Measurements from ENCODE around the gene GAL3ST1.

GAL3ST1 gene

DNA sequence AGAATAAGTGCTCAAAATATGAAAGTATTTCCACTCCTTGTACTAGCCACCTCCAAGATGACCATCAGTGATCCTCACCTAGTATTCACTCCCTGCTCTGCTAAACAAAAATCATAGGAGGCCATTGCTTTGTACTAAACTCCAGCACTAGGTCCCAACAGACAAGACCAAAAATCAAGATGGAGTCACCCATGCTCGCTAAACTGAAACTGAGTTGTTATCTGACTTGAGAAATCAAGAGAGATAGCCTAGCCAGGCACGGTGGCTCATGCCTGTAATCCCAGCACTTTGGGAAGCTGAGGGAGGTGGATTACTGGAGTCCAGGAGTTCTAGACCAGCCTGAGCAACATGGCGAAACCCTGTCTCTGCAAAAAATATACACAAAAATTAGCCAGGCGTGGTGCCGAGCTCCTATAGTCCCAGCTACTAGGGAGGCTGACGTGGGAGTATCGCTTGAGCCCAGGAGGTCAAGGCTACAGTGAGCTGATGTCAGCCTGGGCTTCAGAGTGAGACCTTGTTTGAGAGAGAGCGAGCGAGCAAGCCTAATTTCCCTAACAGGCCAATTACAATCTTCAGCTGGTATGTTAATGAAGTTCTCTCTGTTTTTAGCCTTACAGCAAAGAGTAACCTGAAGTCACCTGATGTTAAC is 37.3 kb downstream of the GAL3ST1 start:
- Mint-ChIP-seq H3K4me3 (no peak overlapping the region), H3K9me3 (no peaks in the 10 kb centered on the region)
- no peak for ATAC-seq (replicated peaks; ENCODE audit: extremely low read depth, poor library complexity, severe bottlenecking)

DNA sequence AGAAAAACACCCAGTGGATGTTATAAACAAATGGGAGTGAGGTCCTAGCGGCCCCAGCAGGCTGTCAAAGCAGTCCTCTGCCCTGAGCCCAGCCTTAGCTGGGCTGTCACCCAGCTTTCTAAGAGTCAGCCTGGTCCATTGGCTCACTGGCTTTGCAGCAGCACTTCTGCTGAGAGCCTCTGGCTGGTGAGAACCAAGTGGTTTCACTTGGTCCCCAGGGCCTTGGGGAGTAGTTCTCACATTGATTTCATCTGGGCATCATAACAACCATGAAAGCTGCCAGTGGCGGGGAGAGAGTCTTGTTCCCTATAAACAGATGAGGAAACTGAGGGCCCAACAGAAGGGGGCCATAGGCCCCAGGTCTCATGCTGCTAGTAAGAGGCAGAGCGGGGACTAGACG is 39.3 kb downstream of the GAL3ST1 start:
- Mint-ChIP-seq H3K27ac (ENCODE audit: low read depth) (no peak overlapping the region), H3K27me3 (peaks cover 30% of the 10 kb centered on the region), H3K4me3 (no peak overlapping the region), H3K4me1 (peaks cover 7% of the 10 kb centered on the region), H3K36me3 (ENCODE audit: insufficient read depth) (no peaks in the 10 kb centered on the region), H3K9me3 (no peaks in the 10 kb centered on the region)
- DNase-seq (ENCODE audit: low spot score in 2 of 2) (no peak), ATAC-seq (replicated peaks; ENCODE audit: extremely low read depth, poor library complexity, severe bottlenecking) (no peak)

More for the DNA sequence above, 37.3 kb downstream of the GAL3ST1 start:
- H3K27me3 Mint-ChIP-seq = peaks cover 30% of the 10 kb centered on the region
- no peak overlapping the region for H3K27ac Mint-ChIP-seq (ENCODE audit: low read depth)
- no peaks in the 10 kb centered on the region for H3K36me3 Mint-ChIP-seq (ENCODE audit: insufficient read depth)
- no peak for DNase-seq (ENCODE audit: low spot score in 2 of 2)
- H3K4me1 Mint-ChIP-seq = peaks cover 7% of the 10 kb centered on the region

DNA sequence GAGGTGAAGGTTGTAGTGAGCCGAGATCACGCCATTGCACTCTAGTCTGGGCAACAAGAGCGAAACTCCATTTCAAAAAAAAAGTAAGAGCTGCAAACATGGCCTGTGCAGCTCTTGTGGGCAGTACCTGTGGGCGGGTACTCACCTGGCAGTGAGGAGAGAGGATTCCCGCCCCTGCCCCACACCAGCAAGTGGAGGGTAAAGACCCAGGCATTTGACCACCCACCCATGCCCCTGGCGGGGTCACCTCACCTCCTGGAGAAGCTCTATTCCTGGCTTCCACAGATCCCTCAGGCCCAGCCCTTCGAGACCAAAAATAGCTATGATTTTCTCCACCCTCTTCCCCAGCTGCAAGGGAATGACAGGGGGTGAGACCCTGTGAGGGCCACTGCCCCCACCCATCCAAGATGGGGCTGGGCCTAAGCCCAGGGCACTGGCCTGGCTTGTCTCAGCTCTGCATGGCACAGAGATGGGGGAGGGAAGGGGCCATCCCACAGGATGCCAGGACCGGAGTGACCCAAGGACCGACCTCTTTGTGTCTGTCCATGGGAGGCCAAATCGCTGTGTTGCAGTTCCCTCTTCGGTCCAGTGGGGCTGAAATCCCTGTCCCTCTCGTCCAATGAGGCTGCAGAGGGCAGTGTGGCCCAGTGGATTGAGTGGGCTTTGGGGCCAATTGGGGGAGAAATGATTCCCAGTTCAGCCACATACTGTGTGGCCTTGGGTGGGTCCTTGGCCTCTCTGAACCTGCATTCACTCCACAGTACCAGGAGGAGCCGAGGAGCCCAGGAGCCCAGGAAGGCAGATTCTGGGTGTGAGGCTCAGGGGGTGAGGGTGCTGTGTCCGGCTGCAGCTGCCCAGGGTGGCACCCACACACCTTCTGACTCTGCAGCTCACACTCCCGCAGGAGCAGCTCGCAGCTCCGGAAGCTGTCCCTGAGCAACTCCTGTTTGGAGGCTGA is 42.5 kb downstream of the GAL3ST1 start:
- H3K4me3 Mint-ChIP-seq = no peak overlapping the region
- H3K4me1 Mint-ChIP-seq = peaks cover 7% of the 10 kb centered on the region
- H3K27ac Mint-ChIP-seq (ENCODE audit: low read depth) = no peak overlapping the region
- H3K27me3 Mint-ChIP-seq = peaks cover 22% of the 10 kb centered on the region
- ATAC-seq (replicated peaks; ENCODE audit: extremely low read depth, poor library complexity, severe bottlenecking) = no peak
- no peaks in the 10 kb centered on the region for H3K36me3 Mint-ChIP-seq (ENCODE audit: insufficient read depth)
- no peaks in the 10 kb centered on the region for H3K9me3 Mint-ChIP-seq
- no peak for DNase-seq (ENCODE audit: low spot score in 2 of 2)

DNA sequence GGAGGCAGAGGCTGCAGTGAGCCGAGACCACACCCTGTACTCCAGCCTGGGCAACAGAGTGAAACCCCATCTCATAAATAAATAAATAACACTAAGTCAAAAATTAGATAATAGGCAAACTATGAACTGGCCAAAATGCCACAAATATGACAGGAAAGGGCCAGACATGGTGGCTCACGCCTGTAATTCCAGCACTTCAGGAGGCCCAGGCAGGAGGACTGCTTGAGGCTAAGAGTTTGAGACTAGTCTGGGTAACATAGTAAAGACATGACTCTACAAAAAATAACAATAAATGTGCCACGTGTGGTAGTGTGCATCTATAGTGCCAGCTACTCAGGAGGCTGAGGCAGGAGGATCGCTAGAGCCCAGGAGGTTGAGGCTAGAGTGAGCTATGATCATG is 47.8 kb downstream of the GAL3ST1 start:
- DNase-seq (ENCODE audit: low spot score in 2 of 2) (no peak), ATAC-seq (replicated peaks; ENCODE audit: extremely low read depth, poor library complexity, severe bottlenecking) (no peak)
- Mint-ChIP-seq H3K27me3 (peaks cover 66% of the 10 kb centered on the region), H3K36me3 (ENCODE audit: insufficient read depth) (peaks cover 2% of the 10 kb centered on the region), H3K9me3 (no peaks in the 10 kb centered on the region), H3K27ac (ENCODE audit: low read depth) (no peak overlapping the region), H3K4me3 (no peak overlapping the region), H3K4me1 (no peaks in the 10 kb centered on the region)

DNA sequence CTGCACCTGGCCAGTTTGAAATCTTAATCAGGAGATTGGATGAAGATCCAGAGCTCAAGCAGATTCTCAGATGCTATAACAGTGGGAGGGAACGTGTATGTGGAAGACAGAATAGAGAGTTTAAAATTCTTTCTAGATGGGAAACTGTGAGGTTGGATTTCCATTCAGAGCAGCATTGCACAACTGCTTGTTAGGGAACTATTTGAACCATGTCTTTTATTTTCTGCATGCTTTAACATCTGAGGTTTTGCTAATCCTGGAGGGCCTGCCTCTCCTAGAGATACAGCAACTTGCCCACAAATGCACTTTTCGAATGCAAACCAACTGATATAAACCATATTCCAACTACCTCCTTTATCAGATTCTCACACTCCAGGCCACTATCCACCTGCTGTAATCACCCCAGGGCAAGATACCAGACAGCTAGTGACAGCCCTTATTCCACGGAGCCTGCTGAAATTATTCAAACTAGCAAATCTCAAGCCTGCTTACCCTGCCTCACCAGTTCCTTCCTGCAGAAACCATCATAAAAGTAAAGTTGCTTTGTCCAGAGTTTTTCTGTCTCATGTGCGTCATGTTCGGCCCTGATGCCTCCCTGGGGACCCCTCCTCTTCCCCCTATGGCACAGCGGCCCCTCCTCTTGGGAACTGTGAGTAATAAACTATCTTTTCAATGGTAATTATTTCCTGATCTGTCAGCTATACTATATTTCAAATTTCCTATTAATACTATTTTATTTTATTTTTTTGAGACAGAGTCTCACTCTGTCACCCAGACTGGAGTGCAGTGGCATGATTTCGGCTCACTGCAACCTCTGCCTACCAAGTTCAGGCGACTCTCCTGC is 50.6 kb downstream of the GAL3ST1 start:
- Mint-ChIP-seq H3K4me3 (no peak overlapping the region), H3K27ac (ENCODE audit: low read depth) (no peak overlapping the region), H3K36me3 (ENCODE audit: insufficient read depth) (peaks cover 2% of the 10 kb centered on the region), H3K4me1 (no peaks in the 10 kb centered on the region), H3K27me3 (peaks cover 49% of the 10 kb centered on the region), H3K9me3 (no peaks in the 10 kb centered on the region)
- ATAC-seq (replicated peaks; ENCODE audit: extremely low read depth, poor library complexity, severe bottlenecking) (no peak), DNase-seq (ENCODE audit: low spot score in 2 of 2) (no peak)

DNA sequence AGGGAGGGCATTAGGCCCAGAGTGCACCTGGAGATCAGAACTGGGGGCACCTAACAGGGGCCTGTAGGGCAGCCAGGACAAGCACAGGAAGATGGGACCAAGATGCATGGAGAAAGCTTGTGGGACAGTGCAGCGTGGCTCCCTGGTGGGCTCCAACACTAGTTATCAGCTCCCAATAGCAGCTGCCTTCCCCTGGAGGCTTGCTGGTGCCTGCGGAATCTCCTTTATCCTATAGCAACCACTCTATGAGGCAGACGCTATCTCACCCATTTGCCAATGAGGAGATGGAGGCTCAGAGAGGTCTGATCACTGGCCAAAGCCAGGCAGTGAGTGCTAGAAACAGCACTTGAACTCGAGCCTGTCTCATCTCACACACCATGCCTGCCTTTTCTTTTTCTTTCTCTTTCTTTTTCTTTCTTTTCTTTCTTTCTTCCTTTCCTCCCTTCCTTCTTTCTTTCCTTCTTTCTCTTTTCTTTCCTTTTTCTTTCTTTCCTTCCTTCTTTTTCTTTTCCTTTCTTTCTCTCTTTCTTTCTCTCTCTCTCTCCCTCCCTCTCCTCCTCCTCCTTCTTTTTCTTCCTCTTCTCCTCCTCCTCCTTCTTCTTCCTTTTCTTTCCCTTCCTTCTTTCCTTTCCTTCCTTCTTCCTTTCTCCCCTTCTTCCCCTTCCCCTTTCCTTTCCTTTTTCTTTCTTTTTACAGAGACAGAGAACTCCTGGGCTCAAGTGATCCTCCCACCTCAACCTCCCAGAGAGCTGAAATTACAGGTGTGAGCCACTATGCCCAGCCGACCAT is 52.9 kb downstream of the GAL3ST1 start:
- no peak for ATAC-seq (replicated peaks; ENCODE audit: extremely low read depth, poor library complexity, severe bottlenecking)

DNA sequence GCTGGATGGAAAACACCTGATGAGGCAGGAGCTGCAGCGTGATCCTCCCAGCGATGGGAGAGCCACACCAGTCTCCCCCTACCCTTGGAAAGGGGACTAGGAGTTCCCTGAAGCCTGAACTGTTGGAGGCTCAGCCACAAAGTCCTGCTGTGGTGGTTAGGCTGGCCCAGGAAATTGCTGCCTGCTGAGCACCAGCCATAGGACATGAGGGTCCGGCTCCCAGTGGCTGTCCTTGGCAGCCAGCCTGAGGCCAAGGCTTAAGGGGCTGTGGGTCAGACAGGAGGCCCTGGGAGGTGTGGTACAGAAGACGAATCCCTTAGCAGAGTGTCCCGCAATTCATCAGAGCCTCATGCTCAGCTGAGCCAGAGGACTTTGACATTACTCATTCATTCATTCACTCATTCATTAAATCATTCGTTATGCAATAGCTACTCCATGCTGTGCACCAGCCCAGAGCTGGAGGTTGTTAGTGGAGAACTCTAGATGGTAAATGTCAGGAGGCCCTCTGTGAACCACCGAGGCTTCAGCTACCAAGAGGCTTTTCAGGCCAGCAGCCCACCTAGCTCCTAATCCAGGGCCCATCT is 54.5 kb downstream of the GAL3ST1 start:
- DNase-seq (ENCODE audit: low spot score in 2 of 2) (no peak), ATAC-seq (replicated peaks; ENCODE audit: extremely low read depth, poor library complexity, severe bottlenecking) (no peak)
- H3K9me3 Mint-ChIP-seq = no peaks in the 10 kb centered on the region

More for the DNA sequence above, 52.9 kb downstream of the GAL3ST1 start:
- peaks cover 2% of the 10 kb centered on the region for H3K36me3 Mint-ChIP-seq (ENCODE audit: insufficient read depth)
- no peak for DNase-seq (ENCODE audit: low spot score in 2 of 2)
- H3K27ac Mint-ChIP-seq (ENCODE audit: low read depth) = no peak overlapping the region
- no peak overlapping the region for H3K4me3 Mint-ChIP-seq
- no peaks in the 10 kb centered on the region for H3K9me3 Mint-ChIP-seq
- no peaks in the 10 kb centered on the region for H3K4me1 Mint-ChIP-seq
- H3K27me3 Mint-ChIP-seq = peaks cover 43% of the 10 kb centered on the region

DNA sequence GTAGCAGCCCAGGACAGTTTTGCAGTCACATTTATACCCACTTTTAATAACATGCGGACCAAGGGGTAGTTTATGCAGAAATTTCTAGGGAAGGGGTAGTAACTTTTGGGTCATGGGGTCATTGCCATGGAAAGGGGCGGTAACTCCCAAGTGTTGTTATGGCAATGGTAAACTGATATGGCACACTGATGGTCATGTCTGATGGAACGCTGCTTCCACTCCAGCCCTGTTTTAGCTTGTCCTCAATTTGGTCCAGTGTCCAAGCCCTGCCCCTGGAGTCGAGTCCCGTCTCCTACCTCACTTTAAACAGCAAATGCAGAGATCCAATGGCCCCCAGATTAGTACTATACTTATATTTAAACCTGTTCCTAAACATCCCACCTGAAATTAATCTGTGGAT is 57.7 kb downstream of the GAL3ST1 start:
- Mint-ChIP-seq H3K4me1 (no peaks in the 10 kb centered on the region), H3K36me3 (ENCODE audit: insufficient read depth) (no peaks in the 10 kb centered on the region), H3K27ac (ENCODE audit: low read depth) (no peak overlapping the region), H3K27me3 (peaks cover 9% of the 10 kb centered on the region), H3K4me3 (no peak overlapping the region), H3K9me3 (no peaks in the 10 kb centered on the region)
- no peak for DNase-seq (ENCODE audit: low spot score in 2 of 2)
- ATAC-seq (replicated peaks; ENCODE audit: extremely low read depth, poor library complexity, severe bottlenecking) = no peak

More for the DNA sequence above, 54.5 kb downstream of the GAL3ST1 start:
- Mint-ChIP-seq H3K4me1 (no peaks in the 10 kb centered on the region), H3K4me3 (no peak overlapping the region), H3K27me3 (peaks cover 28% of the 10 kb centered on the region), H3K36me3 (ENCODE audit: insufficient read depth) (no peaks in the 10 kb centered on the region), H3K27ac (ENCODE audit: low read depth) (no peak overlapping the region)

DNA sequence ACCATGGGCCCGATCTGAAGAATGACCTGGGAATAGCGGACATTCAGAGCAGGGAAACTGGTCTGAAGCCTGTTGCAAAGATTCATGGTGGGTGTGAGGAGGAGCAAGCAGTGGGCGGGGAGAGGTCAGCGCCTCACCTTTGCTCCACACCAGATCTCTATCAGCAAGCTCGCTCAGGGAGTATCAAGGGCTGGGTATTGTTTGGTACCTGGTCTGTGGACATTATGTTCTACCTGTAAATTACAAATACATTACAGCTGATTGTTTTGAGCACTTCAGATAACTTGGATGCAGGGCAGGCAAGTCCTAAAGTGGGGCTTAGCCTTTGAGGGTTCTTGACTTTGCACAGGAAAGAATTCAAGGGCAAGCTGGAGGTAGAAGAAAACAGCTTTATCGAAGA is 58.2 kb downstream of the GAL3ST1 start:
- no peak overlapping the region for H3K27ac Mint-ChIP-seq (ENCODE audit: low read depth)
- DNase-seq (ENCODE audit: low spot score in 2 of 2) = no peak
- no peak for ATAC-seq (replicated peaks; ENCODE audit: extremely low read depth, poor library complexity, severe bottlenecking)
- H3K36me3 Mint-ChIP-seq (ENCODE audit: insufficient read depth) = no peaks in the 10 kb centered on the region
- H3K27me3 Mint-ChIP-seq = peaks cover 9% of the 10 kb centered on the region
- H3K9me3 Mint-ChIP-seq = no peaks in the 10 kb centered on the region
- no peak overlapping the region for H3K4me3 Mint-ChIP-seq
- no peaks in the 10 kb centered on the region for H3K4me1 Mint-ChIP-seq

DNA sequence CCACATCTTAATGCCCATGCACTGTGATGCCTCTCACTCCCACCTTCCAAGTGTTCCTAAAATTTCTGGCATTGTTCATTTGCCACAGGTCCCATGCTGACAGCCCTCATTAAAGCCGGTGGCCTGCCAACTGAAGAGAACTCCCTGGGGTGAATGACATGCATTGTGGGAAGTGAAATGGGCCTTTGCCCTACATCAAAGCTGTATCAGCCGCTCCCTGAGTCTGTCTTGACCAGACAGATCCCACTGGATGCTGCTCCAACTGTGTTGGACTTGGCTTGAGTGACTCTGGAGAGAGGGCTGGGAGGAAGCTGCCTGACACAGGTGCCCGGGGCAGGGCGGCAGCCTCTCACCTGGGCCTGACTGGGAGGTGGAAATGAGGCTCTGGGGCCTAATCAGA is 60.2 kb downstream of the GAL3ST1 start:
- DNase-seq (ENCODE audit: low spot score in 2 of 2) (no peak), ATAC-seq (replicated peaks; ENCODE audit: extremely low read depth, poor library complexity, severe bottlenecking) (no peak)
- H3K27ac Mint-ChIP-seq (ENCODE audit: low read depth) = no peak overlapping the region
- H3K4me1 Mint-ChIP-seq = no peaks in the 10 kb centered on the region
- no peak overlapping the region for H3K4me3 Mint-ChIP-seq
- no peaks in the 10 kb centered on the region for H3K36me3 Mint-ChIP-seq (ENCODE audit: insufficient read depth)
- H3K9me3 Mint-ChIP-seq = no peaks in the 10 kb centered on the region
- peaks cover 9% of the 10 kb centered on the region for H3K27me3 Mint-ChIP-seq

DNA sequence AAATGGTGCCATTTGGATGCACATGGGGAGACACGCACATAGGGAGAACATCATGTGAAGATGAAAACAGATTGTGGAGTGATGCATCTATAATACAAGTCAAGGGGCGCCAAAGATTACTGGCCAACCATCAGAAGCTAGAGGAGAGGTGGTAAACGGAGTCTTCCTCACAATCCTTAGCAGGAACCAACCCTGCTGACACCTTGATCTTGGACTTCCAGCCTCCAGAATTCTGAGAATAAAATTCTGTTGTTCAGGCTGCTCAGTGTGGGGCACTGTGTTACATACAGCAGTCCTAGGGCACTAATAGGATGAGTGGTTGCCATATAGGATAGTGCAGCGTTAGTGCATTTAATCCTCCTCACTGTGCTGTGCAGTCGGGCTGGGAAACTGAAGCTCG is 61.0 kb downstream of the GAL3ST1 start:
- Mint-ChIP-seq H3K9me3 (no peaks in the 10 kb centered on the region), H3K4me3 (no peak overlapping the region), H3K36me3 (ENCODE audit: insufficient read depth) (no peaks in the 10 kb centered on the region), H3K4me1 (no peaks in the 10 kb centered on the region), H3K27me3 (peaks cover 9% of the 10 kb centered on the region), H3K27ac (ENCODE audit: low read depth) (no peak overlapping the region)
- no peak for DNase-seq (ENCODE audit: low spot score in 2 of 2)
- no peak for ATAC-seq (replicated peaks; ENCODE audit: extremely low read depth, poor library complexity, severe bottlenecking)

Data from central memory CD8-positive, alpha-beta T cell (primary cell).